Measurements from ENCODE around the gene SLC39A13. TPM values are rescaled to one million over a fixed set of nuclear protein-coding genes. Genes with fewer than 3 reads are reported as not detected.

The SLC39A13 gene
- total RNA-seq, 1 experiment from 2014 or later, result 39.2 TPM

DNA sequence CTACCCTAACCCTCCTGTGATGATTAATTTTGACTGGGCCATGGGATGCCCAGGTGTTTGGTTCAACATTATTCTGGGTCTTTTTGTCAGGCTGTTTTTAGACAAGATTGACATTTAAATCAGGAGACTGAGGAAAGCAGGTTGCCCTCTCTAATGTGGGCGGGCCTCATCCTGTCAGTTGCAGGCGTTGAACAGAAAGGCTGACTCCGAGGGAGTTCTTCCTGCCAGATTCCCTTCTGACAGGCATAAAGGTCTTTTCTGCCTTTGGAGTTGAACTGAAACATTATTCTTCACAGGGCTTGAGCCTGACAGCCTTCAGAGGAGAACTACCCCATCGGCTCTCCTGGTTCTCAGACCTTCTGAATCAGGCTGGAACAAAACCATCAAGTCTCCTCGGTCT lies 22.1 kb downstream of the SLC39A13 start:
- DNase-seq (ENCODE audit: low read depth), result no peak

DNA sequence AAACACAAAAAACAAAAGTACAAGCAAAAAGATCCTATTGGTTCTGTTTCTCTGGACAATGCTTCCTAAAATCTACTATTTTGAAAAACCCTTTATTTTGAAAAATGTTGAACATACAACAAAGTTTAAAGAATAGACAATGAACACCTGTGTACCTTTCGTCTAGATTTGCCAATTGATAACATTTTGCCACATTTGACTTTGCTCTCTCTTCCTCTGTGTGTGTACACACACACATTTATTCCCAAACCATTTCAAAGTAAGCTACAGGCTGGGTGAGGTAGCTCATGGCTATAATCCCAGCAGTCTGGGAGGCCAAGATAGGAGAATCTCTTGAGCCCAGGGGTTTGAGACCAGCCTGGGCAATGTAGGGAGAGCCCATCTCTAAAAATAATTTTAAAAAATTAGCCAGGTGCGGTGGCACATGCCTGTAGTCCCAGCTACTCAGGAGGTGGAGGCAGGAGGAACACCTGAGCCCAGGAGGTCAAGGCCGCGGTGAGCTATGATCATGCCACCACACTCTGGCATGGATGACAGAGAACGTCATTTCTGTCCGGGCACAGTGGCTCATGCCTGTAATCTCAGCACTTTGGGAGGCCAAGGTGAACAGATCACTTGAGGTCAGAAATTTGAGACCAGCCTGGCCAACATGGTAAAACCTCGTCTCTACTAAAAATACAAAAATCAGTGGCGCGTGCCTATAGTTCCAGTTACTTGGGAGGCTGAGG lies 23.1 kb downstream of the SLC39A13 start:
- no peak for DNase-seq (ENCODE audit: low read depth)

GRCh38 chr11:47433157-47433556 lies 24.8 kb downstream of the SLC39A13 start:
- no peak for DNase-seq (ENCODE audit: low read depth)

DNA sequence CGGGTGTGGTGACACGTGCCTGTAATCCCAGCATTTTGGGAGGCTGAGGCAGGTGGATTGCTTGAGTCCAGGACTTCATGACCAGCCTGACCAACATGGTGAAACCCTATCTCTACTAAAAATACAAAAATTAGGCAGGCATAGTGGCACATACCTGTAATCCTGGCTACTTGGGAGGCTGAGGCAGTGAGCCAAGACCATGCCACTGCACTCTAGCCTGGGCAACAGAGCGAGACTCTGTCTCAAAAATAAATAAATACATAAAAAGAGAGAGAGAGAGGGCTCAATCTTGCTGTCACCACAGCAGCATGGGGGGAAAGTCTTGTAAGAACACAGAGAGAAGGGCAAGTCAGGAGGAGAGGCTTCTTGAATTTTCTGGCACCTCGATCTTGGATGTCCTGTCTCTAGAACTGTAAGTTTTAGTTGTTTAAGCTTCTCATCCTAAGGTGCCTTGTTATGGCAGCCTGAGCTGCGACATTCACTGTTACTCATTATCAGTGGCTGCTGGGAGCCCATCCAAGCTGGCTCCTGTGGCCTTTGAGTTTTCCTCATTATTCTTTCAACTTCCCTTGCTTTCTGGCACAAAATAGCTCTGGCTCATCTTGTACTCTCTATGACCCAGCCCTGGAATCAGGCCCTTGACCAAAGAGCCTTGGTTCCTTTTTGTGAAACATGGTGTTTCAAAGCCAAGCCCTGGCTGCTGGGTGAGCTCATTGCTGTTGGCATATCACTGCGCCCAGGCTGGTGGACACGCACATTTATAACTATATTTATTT lies 25.8 kb downstream of the SLC39A13 start:
- DNase-seq (ENCODE audit: low read depth), result peak; percentile 74

GRCh38 chr11:47435687-47436086 lies 27.3 kb downstream of the SLC39A13 start:
- DNase-seq (ENCODE audit: low read depth), result no peak

DNA sequence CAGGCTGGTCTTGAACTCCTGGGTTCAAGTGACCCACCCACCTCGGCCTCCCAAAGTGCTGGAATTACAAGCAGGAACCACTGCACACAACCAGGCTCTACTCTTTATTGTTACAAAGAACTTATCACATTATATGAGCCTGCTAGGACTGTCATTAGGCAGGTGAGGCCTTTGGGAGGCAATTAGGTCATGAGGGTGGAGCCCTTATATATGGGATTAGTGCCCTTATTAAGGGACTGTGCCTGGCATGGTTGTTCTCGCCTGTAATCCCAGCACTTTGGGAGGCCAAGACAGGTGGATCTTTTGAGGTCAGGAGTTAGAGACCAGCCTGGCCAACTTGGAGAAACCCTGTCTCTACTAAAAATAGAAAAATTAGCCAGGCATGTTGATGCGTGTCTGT lies 28.3 kb downstream of the SLC39A13 start:
- DNase-seq (ENCODE audit: low read depth), result no peak

GRCh38 chr11:47437218-47437745 lies 28.9 kb downstream of the SLC39A13 start:
- DNase-seq (ENCODE audit: low read depth), result no peak

DNA sequence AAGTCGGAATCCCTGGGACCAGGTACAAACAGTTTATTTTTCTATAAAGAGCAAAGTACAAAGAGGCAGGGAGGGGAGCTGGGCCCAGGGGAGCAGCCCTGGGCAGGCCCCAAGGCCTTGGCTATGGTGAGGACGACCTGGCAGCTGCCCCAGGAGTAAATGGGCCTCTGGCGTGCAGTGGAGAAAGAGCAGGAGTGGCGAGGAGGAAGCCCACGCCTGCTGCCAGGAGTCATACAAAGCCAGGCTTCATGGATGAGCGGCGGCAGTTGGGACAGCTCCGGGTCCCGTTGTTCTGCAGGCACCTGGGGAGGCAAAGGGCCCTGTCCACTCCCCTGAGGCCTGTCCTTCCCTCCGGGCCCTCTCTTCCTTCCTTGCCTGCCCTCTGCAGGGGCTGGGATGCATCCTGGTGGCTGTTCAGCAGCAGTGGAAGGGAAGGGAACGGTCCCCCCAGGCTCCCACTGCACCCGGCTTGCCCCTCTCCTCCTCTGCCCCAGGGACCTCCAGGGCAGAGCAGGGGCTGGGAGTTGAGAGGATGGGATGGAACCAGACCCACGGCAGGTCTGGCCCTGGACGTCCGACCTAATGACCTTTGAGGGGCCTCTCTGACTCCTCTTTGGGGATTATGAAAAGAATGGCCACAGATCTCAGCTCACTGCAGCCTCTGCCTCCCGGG lies 29.5 kb downstream of the SLC39A13 start:
- no peak for DNase-seq (ENCODE audit: low read depth)

GRCh38 chr11:47438721-47439120 lies 30.3 kb downstream of the SLC39A13 start:
- DNase-seq (ENCODE audit: low read depth), result no peak

DNA sequence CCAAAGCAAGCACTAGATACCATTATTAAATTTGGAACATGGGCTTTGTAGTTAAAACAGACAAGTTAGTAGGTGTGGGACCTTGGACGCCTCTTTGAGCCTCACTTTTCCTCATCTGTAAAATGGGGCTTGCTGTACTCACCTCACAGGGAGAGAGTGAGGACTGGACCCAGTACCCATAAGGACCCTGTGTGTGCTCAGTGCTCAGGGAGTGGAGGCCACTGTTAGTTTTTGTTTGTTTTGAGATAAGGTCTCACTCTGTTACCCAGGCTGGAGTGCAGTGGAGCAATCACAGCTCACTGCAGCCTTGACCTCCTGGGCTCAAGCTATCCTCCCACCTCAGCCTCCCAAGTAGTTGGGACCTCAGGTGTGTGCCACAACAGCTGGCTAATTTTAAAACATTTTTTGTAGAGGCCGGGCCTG lies 31.7 kb downstream of the SLC39A13 start:
- DNase-seq (ENCODE audit: low read depth), result no peak

- no peak for DNase-seq (ENCODE audit: low read depth)
Measured at GRCh38 chr11:47441421-47441820, 33.0 kb downstream of the SLC39A13 start.

GRCh38 chr11:47442514-47442913 lies 34.1 kb downstream of the SLC39A13 start:
- DNase-seq (ENCODE audit: low read depth), result no peak

DNA sequence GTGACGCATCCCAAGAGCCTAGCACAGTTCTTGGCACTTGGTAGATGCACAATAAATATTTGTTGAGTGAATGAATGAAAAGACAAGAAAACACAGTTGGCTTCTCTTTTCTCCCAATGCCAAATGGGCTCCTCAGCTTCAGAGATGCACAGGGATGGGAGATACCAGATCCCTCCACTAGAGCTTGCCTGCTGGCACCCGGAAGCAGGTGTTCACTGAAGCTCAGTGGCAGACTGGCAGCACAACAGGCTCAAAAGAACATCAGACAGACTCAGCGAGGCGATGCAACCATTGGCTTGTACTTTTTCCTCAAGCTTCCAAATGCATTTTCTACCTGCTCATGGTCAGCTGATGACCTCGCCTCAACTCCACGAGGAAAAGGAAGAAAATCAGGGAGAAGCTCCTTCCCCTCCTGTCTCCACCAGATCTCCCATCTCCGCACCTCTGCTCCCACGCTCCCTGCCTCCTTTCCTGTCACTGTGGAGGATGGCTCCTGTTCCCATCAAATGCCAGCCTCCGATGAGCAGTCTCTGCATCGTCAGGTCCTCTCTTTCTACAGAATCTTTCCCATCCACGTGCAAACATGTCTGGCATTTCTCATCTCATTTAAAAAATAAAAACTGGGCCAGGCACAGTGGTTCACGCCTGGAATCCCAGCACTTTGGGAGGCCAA lies 34.8 kb downstream of the SLC39A13 start:
- DNase-seq (ENCODE audit: low read depth), result no peak

DNA sequence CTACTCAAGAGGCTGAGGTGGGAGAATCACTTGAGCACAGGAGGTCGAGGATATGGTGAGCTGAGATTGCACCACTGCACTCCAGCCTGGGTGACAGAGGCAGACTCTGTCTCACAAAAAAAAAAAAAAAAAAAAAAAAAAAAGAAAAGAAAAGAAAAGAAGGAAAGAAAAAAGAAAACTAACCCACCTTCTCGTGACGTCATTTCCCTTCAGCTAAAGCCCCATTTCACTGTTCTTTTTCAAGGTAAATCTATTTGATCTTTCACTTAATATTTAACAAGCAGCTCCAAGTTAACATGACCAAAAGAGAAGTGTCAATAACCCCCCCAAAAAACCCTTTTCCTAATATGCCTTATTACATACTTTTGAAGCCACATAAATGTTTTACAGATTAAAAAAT lies 35.4 kb downstream of the SLC39A13 start:
- DNase-seq (ENCODE audit: low read depth), result no peak

DNA sequence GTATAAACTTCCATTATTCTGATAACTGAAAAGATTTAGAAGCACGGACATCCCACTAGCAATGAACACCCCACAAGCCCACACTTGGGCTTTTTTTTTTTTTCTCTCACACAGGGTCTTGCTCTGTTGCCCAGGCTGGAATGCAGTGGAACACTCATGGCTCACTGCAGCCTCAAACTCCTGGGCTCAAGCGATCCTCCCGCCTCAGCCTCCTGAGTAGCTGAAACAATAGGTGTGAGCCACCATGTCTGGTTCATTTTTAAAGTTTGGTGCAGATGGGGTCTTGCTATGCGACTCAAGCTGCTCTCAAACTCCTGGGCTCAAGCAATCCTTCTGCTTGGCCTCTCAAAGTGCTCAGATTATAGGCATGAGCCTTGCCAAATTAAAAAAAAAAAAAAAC lies 37.5 kb downstream of the SLC39A13 start:
- no peak for DNase-seq (ENCODE audit: low read depth)

DNA sequence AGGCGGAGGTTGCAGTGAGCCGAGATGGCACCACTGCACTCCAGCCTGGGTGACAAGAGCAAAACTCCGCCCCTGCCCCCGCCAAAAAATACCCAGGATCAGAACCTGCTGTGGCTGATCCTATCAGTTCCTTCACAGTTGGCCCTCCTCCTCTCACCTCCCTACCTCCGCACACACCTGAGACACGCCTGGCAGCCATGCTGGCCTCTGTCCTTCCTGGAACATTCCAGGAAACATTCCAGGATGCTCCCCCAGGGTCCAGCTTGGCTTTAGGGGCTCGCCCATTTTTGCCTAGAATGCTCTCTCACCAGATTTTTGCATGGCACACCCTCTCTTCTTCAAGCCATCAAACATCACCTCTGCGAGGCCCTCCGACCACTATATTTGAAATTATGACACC lies 38.4 kb downstream of the SLC39A13 start:
- DNase-seq (ENCODE audit: low read depth), result no peak

DNA sequence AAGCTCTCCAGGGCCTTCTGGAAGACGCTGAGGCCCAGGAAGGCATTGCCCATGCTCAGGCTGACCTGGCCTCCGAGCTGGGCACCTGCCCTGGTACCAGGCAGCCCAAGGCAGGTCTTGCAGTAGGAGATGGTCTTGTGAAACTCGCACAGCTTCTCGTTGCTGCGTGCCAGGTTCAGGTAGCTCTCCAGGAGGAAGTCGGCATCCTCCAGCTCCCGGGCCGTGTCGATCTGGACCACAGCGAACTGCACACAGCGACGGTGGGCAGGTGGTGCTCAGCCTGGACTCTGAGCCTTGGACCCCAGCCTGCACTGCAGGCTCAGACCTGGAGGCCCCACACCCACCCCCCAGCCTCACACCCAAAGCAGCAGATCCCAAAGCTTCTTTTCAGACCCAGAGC lies 39.5 kb downstream of the SLC39A13 start:
- no peak for DNase-seq (ENCODE audit: low read depth)

- DNase-seq (ENCODE audit: low read depth), result no peak
Measured at GRCh38 chr11:47448566-47449427, 40.4 kb downstream of the SLC39A13 start, which contains the start of gene RAPSN. Gene RAPSN, minus strand, starts transcription at chr11:47449136. Its CDS starts 172 bp downstream, at chr11:47448964.

DNA sequence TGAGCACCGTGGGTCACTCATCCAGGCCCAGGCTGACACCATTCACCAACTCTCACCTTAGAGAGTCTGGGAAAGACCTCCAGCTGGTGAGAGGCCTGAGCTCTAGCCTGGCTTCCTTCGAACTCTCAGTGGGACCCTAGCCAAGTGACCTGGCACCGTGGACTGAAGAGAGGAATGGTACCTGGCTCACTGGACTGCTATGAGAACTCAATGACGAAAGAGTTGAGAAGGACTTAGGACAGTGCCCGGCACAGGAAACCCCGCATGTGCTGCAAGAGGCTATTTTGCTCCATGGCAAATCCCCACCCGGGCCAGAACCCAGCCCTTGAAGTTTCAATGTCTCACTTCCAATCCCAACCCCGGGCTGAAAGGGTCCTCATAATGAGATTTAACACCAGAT lies 41.2 kb downstream of the SLC39A13 start:
- no peak for DNase-seq (ENCODE audit: low read depth)

DNA sequence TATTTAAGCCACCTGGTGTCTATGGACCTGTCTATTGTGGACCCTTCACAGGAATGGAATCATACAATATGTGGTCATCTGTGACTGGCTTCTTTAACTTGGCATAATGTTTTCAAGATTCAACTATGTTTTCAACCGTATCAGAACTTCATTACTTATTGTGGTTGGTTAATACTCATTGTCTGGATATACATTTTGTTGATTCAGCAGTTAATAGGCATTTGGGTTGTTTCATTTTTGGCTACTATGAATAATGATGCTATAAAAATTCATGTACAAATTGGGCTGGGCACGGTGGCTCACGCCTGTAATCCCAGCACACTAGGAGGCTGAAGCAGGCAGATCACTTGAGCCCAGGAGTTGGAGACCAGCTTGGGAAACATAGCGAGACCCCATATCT lies 43.0 kb downstream of the SLC39A13 start:
- no peak for DNase-seq (ENCODE audit: low read depth)

GRCh38 chr11:47451990-47452389 lies 43.6 kb downstream of the SLC39A13 start:
- no peak for DNase-seq (ENCODE audit: low read depth)
